UCSD-AML1 (cell line): Measurements from ENCODE around the gene PDZRN3.

Source experiments
- DNase-seq: peaks from one replicate; lab custom pipeline; 2025; ENCODE audit not compliant: unreplicated experiment; lab: John Stamatoyannopoulos, UW

PDZRN3 gene

DNA sequence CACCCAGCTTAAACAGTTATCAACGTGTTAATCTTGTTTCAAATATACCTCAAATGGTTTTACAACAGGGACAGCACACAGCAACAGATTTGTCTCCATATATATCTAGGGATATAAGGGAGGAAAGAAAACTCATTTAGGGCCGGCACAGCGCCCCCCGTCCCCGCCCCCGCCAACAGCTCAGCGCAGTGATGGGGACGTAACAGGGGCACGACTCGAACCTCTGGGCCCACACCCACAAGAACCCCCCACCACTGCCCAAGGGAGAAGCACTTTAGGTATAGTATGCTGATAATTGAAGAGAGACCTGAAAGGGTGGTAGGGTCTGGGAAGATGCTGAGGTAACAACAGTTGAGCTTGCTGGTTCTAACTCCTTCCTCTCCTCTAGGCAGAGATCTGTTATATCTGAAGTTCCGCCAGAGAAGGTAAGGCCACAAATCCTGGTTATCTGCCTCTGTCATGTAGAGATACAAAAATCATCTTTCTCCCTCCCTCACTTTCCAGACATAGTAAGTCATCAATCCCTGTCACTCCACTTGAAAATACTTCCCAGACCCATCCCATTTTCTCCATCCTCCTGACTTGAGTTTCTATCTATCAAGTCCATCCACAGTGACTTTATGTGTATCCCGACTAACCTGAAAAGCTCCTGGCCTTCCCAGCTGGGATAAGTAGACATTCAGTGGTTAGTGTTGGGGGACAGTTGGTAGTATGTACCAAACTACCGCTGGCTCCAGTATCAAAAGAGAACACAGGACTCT, 126.9 kb downstream of the PDZRN3 start:
- DNase-seq, result no peak

DNA sequence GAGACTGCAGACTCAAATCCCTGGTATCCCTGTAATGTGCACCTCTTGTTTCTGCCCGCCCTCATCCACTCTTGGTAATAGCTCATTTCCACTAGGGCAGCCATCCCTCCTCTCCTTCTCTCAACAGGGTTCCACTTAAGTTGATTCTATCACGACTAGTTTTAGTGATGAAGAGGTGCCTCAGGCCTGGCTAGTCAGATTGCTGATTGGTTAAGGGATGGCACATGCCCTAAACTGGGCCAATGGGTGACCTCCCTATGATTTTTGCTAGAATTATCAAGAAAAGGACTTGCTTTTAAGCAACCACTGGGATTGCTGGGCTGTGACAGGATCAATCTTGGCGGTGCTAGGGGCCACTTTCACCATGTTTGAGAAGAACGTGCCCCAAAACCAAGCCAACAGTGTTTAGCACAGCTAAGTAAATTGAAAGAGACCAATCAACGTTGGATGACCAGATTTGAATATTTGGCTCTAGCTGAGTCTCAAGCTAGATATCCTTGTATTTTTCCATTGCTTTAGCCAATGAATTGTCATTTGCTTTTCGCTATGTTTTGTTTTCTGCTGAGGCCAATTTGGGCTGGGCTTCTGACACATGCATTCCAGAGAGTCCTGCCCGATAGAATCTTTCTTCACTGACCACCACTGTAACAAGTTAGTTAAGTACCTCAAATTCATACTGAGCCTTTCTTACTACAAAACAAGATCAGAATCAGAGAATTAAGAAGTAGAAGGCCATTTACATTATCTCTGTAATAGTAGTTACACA, 131.0 kb downstream of the PDZRN3 start:
- no peak for DNase-seq

DNA sequence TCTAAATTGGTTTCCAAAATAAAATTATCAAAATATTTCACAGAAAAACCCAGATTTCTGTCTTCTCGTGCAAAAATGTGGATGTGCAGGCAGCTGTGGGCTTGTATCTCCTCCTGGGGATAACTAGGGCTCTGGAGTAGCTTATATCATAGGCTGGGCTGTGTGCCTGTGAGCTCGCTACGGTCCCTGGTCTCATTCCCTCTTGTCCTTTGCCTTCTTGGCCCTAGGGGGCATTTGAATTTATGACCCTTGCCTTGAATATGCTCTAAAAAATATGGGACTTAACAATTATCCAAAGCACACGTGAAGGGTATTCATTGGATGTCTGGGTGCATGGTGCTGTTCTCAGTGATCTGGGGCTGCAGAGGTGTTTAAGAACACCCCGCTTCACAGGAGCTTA, 132.6 kb downstream of the PDZRN3 start:
- DNase-seq, result no peak

DNA sequence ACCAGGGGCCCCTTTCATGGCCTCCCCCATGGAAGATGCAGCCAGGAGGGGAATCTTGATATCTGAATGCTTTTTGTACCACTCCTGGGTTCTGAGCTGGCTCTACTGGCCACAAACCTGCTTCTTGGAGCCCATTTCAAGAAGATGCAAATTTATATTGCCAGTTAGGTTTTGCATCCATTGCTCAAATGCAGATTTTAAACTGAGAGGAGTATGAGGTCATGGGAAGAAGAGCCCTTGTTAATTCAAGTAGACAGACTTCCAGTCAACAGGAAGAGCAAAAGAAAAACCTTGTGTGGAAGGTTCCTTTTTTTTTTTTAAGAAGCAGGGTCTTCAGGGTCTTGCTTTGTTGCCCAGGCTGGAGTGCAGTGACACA, 133.5 kb downstream of the PDZRN3 start:
- no peak for DNase-seq

DNA sequence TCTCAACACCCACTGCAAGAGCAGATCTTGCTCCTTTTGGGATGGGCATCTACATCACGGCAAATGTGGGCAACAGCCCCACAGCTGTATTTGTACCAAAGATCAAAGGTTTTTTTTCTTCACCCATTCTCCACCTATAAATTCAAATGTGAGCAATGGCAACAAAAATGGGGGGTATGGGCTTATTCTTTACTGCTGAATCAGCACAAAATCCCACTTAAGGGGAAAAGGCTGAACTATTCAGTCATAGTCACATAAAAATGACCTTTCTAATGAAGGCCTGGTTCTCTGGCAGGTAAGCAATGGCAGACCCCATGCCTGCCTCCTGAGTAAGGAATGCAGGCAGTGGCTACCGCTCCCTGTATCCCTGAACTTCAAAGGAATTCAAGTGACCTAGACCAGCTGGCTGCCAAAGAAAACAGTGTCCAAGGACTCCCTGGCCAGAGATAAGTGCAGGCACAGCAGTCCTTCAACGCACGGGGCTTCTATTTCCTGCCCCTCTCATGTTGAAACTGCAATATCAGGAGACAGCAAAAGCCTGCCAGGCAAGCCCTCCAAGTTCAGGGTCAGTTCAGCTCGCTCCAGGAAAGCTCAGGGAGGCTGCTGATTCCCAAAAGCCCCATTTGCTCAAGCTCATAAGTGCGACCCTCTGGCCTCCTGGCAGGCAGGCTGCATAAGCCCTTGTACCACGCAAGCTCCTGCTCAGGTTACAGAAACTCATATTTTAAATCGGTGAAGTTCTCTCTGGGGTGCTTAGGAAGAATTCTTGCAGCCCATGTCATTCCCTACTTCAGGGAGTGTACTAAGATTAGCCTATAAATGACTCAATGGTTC, 134.1 kb downstream of the PDZRN3 start:
- no peak for DNase-seq

DNA sequence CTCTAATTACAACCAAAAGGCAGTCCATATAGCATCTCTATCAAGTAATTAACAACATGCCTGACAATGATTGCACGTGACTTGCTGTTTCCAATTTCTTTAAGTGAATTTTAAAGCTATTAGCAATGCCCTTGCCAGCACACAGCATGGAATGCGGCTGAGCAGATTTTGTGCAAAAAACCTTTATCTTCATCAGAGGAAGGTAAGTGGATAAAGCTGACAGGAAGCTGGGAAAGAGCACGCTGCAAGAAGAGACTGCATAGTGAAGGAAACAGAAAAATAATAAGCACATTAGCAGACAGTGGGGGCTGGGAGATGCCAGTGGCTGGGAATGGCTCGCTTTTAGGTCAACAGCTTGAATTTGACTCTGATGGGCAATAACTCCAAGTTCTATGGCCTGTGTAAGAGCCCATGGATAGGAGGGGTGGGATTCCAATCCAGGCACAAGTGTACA, 138.8 kb downstream of the PDZRN3 start:
- no peak for DNase-seq

DNA sequence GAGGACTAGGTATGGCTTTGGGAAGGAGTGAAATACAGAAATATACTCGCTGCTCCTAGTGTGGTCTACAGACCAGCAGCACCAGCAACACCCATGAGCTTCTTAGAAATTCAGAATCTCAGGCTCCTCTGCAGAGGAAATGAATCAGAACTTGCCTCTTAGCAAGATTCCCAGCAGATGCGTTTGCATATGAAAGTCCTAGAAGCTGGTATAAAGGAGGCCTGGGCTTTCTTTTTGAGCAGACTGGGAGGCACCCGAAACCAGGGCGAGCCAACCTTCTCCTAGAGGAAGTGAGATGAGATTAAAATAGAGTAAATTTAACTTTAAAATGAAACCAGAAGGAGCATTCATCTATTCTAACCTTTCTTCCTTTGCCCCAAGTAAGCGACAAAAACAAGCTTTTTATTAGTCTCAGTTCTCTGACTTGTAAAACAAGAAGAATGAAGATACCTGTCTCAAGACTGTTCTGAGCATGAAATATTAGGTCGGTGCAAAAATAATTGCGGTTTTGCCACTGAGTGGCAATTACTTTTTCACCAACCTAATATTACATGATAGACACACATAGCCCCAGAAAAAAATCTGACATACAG, 140.0 kb downstream of the PDZRN3 start:
- DNase-seq, result no peak

DNA sequence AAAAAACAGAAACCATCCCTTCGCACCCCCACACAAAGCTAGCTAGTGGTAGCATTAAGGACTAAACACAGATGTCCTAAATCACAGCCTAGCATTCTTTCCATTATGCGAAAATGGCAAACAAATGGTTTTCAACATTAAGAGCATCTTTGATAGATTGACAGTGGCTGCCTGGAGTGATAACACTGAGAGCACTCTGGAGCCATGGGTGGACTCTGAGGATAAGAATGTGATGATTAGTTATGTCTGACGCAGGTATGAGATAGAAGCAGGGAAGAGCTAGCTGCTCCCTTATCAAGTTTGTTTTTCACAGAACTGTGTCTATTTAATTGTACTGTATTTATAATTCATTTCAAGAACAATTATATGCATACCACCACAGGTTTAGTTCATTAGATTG, 142.9 kb downstream of the PDZRN3 start:
- DNase-seq, result no peak

DNA sequence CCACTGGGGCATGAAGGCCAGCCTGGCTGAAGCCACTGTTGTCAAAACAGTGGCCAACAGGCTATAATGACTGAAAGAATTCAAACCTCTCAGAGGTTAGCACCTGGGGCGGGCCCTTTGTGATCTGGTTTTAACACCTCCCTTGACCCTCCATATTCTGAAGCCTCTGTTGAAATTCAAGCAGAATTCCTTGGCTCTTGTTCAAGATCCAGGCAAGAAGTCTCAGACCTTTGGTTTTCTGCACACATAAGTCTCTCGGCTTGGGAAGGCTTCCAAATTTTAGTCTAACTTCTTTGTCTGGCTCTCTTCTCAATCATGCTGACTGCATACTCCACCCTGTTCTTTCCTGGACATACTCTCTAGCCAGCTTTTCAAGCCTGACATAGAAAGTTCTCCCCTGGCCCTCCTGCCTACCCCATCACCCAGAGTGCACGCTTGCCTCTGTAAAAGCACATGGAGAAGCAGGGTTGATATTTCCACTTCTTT, 144.5 kb downstream of the PDZRN3 start:
- DNase-seq, result no peak

DNA sequence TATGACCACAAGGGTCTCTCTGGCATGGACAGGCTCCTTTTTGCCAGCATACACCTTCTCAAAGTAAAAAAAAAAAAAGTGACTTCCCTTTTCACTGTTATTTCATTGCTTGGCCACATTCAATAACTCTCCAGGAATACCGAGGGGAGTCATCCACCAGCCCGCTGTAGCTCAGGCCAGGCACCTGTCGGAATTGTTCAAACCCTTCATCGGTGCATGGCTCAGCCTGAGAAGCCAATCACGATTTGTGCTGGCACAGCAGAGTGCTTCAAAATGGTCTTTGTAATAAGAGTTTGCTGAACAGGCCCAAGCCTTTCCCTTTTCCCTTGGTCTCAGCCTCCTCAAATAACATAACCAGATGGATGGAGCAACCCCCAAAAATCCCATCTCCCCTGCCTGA, 145.4 kb downstream of the PDZRN3 start:
- DNase-seq, result no peak

DNA sequence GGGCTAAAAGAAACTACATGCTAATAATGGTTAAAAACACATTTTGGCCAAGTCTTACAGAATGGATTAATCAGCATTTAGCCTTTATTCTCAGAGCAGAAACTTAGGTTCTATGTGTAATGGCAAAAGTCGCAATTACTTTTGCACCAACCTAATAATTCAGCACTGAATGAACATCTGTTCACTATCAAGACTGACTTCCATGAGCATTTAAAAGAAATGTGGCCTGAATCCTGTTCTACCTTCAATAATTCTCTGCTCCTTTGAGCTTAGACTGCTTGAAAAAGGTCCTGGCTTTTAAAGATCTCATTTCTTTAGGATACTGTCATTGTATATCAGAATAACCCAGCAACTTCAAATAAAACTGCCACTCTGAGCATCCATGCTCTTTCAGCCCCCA, 145.9 kb downstream of the PDZRN3 start:
- no peak for DNase-seq

DNA sequence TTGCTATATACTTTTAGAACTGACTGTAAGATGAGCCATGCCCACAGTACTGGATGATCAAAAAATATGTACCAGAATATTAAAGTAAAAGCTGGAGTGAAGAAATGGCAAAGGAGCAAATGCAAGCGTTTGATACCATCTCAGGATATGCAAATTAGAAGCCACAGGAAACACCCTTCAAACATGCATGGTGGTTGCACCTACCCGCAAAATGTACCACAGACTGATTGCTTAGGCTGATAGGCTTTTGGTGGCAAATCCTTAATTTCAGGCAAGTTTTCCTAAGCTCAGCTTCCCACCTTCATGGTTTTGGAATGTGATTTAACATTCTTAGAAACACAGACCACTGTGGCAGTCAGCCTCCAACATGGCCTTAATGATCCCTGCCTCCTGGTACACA, 149.0 kb downstream of the PDZRN3 start:
- no peak for DNase-seq

DNA sequence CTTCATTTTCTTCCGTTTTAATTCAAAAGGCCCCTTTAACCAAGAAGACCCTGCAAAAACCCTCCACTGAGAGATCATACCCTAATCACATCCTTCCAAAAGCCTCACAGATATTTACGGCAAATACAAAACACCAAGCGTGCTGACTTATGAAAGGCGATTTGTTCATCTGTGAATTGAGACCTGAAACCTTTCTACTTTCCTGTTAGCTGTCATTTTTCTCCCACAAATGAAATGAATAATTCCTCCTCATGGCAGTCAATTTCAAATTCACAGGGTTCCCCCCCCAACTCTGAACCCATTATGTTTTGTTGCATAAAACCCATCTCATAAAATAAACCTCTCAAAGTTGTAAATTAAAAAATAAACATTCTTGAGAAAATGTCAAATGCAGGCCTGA, 149.6 kb downstream of the PDZRN3 start:
- DNase-seq, result no peak

DNA sequence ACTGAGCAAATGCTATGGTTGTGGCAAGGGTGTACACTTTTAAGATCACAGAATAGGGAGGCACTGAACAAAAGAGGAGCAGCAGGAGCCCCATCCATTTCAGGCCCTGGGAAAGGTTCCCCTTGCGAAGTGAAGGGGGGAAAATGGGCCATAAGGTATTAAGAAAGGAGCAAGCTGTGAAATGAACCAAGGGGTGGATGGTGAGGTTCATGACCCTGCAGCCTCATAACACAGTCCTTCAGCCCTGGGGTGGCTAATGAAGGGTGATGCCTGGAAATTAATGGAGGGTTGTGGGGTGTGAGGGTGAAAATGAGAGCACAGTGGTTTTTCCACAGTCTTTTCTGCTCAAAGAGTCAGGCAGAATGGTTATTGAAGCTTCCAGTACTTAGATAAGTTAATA, 150.1 kb downstream of the PDZRN3 start:
- DNase-seq, result no peak

DNA sequence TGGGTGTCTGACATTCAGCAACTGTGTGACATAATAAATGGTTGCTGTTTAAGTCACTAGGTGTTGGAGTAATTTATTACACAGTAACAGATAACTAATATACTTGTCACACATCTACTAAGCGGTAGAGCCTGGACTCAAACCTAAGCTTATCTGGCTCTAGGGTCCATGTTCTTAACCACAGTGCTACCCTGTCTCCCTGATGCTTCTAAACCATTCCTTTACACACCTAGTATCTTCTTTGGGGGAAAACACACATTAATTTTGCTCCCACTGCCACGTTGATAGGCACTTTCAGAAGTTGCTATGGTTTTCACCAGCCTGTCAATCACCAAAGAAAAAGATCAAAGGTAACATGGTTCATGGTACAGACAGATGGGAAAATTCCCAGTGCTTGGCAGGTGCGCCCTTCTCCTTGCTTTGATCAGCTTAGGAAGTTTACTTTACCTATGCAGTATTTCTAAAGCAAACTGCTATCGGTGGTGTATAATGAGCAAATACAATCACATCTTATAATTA, 150.8 kb downstream of the PDZRN3 start:
- DNase-seq, result no peak

DNA sequence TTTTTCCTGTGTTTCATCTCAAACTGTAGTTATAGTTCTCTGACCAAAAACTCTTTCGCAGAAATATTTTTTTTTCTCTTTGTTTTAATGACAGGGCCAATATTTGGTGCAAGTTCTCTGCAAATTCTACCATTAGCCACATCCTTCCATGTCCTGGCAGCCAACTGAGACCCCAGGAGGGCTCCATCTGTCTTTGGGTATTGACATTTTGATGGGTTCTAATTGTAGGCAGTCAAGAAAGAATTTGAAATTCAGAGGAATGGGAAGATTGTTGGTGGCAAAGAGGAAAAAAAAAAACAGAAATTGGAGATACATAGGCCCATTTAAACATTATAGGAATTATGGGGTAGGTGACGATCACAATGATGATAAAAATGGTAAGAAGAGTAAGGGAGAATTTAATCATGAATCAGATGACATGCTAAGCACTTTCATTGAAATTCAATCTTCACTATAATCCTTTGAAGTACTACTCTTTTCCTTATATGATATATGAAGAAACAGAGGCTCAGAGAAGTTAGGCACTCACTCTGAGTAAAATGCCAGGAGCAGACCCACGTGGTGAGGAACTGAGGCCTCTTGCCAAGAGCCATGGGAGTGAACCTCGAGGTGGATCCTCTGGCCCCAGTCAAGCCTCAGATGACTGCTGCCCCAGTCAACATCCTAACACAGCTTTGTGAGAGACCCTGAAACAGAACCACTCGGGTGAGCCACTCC, 151.4 kb downstream of the PDZRN3 start:
- DNase-seq, result no peak

DNA sequence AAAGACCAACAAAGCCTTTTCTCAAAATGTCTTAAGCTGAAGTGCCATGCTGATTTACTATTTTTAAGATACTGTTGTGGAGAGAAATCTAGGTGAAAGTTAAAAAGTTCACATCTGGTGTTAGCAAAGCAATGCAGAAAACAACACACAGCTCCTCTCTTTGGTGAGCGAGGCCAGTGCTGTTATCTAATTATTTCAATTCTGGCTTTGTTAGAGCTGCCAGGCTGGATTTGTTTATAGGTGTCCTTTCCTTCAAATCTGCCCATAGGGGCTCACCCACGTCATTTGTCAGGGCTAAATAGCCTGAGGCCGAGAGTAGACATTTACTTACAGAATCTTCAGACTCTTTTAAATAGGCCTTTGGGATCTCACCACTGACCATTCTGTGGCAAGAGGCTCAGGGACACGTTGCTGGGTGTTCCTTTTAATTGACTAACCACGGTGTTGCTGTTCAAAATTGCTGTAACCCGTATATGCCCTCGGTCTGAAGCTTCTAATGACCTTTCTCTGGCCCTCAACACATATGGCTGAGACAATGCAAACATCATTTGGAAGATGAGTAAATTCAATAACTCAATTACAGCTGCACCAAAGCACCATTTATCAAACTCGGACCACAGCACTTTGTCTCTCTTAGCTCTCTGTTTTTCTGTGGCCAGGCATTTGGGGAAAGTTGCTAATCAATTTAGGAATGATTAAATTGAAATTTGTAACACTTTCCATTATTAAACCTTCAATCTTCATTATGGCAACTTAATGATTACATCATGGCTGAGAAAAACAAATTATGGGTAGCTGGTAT, 152.6 kb downstream of the PDZRN3 start:
- no peak for DNase-seq

DNA sequence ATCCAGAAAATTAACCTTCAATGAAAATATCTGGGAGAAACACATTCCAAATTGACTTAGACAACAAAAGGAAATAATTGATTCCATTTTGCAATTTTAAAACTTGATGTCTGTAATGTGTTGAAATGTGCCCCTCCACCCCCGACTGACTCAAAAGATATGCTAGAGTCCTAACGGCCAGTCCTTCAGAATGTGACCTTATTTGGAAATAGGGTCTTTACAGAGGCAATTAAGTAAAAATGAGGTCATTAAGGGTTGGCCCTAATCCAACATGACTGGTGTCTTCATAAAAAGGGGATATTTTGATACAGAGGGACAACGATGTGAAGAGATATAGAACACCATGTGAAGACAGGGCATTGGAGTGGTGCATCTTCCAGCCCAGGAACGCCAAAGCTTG, 153.9 kb downstream of the PDZRN3 start:
- DNase-seq, result no peak

DNA sequence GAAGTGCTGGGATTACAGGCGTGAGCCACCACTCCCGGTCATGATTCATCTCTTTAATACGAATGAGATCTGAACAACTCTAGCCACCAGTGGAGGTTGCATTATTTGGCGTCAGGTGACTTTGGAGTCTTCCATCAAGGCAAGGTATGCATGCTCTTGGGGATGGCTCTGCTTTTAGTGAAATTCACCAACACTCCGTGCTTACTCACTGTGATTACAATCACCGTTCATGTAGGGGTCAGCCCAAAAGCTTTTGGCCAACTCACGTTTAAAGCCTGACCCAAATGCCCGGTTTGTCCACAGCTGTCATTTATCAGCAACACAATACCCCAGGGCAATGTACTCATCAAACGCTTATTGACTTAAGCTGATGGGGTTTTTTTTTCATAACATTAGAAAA, 155.4 kb downstream of the PDZRN3 start:
- no peak for DNase-seq

DNA sequence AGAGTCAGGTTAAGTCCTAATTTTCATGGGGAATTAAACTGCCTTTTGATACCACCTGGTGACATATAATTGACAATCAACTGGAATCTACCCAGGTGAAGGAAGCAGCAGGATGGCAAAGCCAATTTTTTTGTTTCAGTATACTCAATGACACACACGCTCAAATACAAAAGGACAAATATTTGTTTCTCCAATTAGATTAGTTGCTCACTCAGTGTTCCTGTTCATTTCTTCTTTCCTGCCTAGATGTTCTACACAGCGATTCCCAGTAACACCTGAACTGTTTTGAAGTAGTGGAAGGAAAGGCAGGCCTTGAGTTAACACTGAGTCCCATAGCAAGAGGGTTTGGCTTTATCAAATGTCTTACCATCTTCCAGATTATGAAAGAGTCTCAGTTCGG, 157.5 kb downstream of the PDZRN3 start:
- no peak for DNase-seq
